ENCODE measurements around the gene CRTAP. TPM values are rescaled to one million over a fixed set of nuclear protein-coding genes. Genes with fewer than 3 reads are reported as not detected.

The CRTAP gene
- total RNA-seq, 1 experiment from 2014 or later, result 99.3 TPM

DNA sequence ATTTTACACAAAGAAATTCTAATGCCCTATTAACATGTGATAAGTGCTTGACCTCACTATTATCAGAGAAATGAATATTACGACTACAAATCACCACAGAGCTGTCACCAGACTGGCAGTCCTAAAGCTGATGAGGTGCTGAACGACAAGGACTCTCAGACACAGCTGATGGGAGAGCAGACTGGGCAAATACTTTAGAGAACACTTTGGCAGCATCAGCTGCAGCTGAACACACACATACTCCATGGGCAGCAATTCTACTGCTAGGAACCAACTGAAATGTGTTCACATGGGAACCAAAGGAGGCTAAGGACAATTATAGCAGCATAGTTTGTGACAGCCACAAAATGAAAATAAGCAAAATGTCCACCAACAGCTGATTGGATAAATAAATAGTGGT, 59.3 kb downstream of the CRTAP start:
- no peak for TF ChIP-seq POLR2AphosphoS5 (IDR thresholded peaks at IDR 0.05; ENCODE audit: low read depth, low read length)
- no peak for TF ChIP-seq TCF7L2 (IDR thresholded peaks at IDR 0.05; ENCODE audit: low read depth, low read length)
- TF ChIP-seq, protein P1, sequence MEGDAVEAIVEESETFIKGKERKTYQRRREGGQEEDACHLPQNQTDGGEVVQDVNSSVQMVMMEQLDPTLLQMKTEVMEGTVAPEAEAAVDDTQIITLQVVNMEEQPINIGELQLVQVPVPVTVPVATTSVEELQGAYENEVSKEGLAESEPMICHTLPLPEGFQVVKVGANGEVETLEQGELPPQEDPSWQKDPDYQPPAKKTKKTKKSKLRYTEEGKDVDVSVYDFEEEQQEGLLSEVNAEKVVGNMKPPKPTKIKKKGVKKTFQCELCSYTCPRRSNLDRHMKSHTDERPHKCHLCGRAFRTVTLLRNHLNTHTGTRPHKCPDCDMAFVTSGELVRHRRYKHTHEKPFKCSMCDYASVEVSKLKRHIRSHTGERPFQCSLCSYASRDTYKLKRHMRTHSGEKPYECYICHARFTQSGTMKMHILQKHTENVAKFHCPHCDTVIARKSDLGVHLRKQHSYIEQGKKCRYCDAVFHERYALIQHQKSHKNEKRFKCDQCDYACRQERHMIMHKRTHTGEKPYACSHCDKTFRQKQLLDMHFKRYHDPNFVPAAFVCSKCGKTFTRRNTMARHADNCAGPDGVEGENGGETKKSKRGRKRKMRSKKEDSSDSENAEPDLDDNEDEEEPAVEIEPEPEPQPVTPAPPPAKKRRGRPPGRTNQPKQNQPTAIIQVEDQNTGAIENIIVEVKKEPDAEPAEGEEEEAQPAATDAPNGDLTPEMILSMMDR (IDR thresholded peaks at IDR 0.05), result no peak
- TF ChIP-seq SIN3A (IDR thresholded peaks at IDR 0.05; ENCODE audit: borderline replicate concordance, insufficient read depth, low read depth, low read length), result no peak
- TF ChIP-seq, protein P2, sequence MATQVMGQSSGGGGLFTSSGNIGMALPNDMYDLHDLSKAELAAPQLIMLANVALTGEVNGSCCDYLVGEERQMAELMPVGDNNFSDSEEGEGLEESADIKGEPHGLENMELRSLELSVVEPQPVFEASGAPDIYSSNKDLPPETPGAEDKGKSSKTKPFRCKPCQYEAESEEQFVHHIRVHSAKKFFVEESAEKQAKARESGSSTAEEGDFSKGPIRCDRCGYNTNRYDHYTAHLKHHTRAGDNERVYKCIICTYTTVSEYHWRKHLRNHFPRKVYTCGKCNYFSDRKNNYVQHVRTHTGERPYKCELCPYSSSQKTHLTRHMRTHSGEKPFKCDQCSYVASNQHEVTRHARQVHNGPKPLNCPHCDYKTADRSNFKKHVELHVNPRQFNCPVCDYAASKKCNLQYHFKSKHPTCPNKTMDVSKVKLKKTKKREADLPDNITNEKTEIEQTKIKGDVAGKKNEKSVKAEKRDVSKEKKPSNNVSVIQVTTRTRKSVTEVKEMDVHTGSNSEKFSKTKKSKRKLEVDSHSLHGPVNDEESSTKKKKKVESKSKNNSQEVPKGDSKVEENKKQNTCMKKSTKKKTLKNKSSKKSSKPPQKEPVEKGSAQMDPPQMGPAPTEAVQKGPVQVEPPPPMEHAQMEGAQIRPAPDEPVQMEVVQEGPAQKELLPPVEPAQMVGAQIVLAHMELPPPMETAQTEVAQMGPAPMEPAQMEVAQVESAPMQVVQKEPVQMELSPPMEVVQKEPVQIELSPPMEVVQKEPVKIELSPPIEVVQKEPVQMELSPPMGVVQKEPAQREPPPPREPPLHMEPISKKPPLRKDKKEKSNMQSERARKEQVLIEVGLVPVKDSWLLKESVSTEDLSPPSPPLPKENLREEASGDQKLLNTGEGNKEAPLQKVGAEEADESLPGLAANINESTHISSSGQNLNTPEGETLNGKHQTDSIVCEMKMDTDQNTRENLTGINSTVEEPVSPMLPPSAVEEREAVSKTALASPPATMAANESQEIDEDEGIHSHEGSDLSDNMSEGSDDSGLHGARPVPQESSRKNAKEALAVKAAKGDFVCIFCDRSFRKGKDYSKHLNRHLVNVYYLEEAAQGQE (IDR thresholded peaks at IDR 0.05; ENCODE audit: insufficient read depth in 1 of 2, low read depth in 2 of 2, low read length in 1 of 2), result no peak
- Histone ChIP-seq H3K27ac (ENCODE audit: low read length) (no peak overlapping the region), H3K4me3 (ENCODE audit: low read depth in 2 of 2, low read length in 2 of 2) (no peak overlapping the region), H3K36me3 (ENCODE audit: control insufficient read depth, insufficient read depth, low read length) (no peaks in the 10 kb centered on the region), H3K9me3 (ENCODE audit: control insufficient read depth, insufficient read depth, low read depth, low read length) (no peaks in the 10 kb centered on the region), H3K27me3 (ENCODE audit: control insufficient read depth, insufficient read depth, low read length) (no peaks in the 10 kb centered on the region), H3K4me1 (ENCODE audit: control insufficient read depth, insufficient read depth, low read length) (no peaks in the 10 kb centered on the region)
- in situ Hi-C loops (cut with HindIII; ENCODE audit: low pct_unique_long_range_greater_than_20kb, low sequenced_read_pairs) (no loop called here), intact Hi-C loops (cut with micrococcal nuclease; ENCODE audit: unreplicated experiment) (no loop called here)
- ChIA-PET POLR2A (no interaction called here), CTCF (no interaction called here)
- no peak for ATAC-seq
- no TSS peak for BruUV-seq (replicated peaks)
- no peak for DNase-seq (ENCODE audit: low read depth, low spot score)

DNA sequence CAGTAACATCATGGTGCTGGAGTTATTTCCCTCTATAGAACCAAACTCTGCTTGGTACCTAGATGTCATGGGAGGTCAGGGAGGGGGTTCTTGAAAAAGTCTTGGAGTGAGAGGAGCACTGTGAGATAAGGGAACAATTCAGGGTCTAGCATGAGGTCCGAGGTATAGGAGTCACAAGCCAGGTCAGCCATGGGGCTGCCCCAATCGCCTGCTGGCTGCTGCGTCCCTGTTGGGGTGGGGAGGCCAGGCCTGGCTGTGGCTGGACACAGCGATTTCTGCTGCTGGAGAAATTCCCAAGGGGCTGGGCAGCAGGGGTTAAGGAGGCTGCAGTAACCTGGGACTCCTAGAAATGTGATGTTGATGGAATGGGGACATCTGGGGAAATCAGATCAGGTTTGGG, 59.9 kb downstream of the CRTAP start:
- TF ChIP-seq TCF7L2 (IDR thresholded peaks at IDR 0.05; ENCODE audit: low read depth, low read length) (no peak), POLR2AphosphoS5 (IDR thresholded peaks at IDR 0.05; ENCODE audit: low read depth, low read length) (no peak), SIN3A (IDR thresholded peaks at IDR 0.05; ENCODE audit: borderline replicate concordance, insufficient read depth, low read depth, low read length) (no peak)
- TF ChIP-seq, protein P1 (IDR thresholded peaks at IDR 0.05), result no peak
- TF ChIP-seq, protein P2 (IDR thresholded peaks at IDR 0.05; ENCODE audit: insufficient read depth in 1 of 2, low read depth in 2 of 2, low read length in 1 of 2), result no peak
- intact Hi-C loops (cut with micrococcal nuclease; ENCODE audit: unreplicated experiment), result no loop called here
- no peaks in the 10 kb centered on the region for H3K4me1 ChIP-seq (ENCODE audit: control insufficient read depth, insufficient read depth, low read length)
- H3K27me3 ChIP-seq (ENCODE audit: control insufficient read depth, insufficient read depth, low read length), result no peaks in the 10 kb centered on the region
- no peaks in the 10 kb centered on the region for H3K36me3 ChIP-seq (ENCODE audit: control insufficient read depth, insufficient read depth, low read length)
- H3K9me3 ChIP-seq (ENCODE audit: control insufficient read depth, insufficient read depth, low read depth, low read length), result no peaks in the 10 kb centered on the region
- no peak for ATAC-seq
- CTCF ChIA-PET, result no interaction called here
- no TSS peak for BruUV-seq (replicated peaks)
- DNase-seq (ENCODE audit: low read depth, low spot score), result no peak
- in situ Hi-C loops (cut with HindIII; ENCODE audit: low pct_unique_long_range_greater_than_20kb, low sequenced_read_pairs), result no loop called here
- POLR2A ChIA-PET, result no interaction called here
- H3K27ac ChIP-seq (ENCODE audit: low read length), result no peak overlapping the region
- H3K4me3 ChIP-seq (ENCODE audit: low read depth in 2 of 2, low read length in 2 of 2), result no peak overlapping the region
